T-helper 1 cell (primary cell): ENCODE data around the gene CSTPP1.
"Not testable (repeated sequence)": the region's sequence is repeated elsewhere in the genome, so short reads cannot be mapped to it uniquely, and the experiment has no call there.

Source experiments
- DNase-seq, 5 donors: peaks; one replicate each; pipeline ENCODE4 v3.0.0-alpha.2; 2012 to 2020

CSTPP1 gene

DNA sequence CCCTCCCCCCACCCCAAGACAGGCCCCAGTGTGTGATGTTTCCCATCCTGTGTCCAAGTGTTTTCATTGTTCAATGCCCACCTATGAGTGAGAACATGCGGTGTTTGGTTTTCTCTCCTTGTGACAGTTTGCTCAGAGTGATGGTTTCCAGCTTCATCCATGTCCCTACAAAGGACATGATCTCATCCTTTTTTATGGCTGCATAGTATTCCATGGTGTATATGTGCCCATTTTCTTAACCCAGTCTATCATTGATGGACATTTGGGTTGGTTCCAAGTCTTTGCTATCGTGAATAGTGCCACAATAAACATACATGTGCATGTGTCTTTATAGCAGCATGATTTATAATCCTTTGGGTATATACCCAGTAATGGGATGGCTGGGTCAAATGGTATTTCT lies 55.8 kb downstream of the CSTPP1 start:
- DNase-seq, result not testable (repeated sequence)

DNA sequence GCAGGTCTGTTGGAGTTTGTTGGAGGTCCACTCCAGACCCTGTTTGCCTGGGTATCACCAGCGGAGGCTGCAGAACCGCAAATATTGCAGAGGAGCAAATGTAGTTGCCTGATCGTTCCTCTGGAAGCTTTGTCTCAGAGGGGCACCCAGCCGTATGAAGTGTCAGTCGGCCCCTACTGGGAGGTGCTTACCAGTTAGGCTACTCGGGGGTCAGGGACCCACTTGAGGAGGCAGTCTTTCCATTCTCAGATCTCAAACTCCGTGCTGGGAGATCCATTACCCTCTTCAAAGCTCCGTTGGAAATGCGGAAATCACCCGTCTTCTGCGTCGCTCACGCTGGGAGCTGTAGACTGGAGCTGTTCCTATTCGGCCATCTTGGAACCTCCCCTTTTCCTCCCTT lies 61.2 kb downstream of the CSTPP1 start:
- DNase-seq, result not testable (repeated sequence)

DNA sequence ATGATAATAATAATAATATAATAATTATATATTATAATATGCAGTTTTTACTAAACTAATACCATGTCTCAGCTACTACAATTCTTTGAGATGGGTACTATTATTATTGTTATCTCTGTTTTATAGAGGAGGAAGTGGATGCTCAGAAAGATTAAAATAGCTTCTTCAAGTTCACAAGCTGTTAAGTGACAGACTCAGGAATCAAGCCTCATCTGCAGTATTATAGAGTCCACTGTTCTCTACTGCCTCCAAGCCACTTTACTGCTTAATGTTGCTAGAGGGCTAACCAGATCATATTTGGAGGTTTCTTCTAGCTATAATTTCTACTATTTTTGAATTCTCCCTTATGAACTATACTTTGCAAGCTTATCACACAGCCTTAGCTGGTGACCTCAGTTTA lies 62.7 kb downstream of the CSTPP1 start:
- DNase-seq, result no peak

DNA sequence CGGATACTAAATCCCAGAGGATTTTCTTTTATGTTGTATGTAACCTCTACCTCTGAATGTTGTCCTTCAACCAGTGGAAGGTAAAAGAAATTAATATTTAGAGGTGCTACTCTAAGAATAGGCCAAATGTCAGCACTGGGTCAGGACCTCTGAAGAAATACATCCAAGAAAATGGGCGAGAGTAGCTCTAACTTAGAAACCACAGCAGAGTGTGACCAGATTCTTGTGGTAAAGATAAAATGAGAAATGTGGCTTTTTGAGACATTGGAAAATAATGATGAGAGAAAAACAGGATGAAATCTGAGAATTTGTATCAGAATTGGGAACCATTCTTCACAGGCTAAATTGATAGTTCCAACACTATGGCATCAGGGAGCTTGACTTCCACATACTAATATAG lies 63.5 kb downstream of the CSTPP1 start:
- no peak for DNase-seq

DNA sequence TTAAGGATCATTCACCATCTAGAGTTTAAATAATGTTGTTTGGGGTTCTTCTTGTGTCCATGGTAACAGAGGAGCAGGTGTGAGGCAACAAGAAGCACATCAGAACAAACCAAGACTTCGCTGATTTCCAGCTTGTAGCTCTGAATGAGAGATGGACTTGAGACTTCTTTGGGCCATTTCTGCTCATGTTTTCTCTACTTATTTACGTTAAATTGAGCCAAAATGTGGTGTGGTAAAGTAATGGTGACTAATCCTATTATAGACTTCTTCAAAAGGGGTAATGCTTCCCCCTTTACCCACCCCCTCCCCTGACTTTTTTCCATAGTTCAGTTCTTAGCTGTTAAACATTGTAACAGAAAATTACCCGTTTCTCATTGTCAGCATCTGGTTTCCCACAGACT lies 65.2 kb downstream of the CSTPP1 start:
- no peak for DNase-seq

DNA sequence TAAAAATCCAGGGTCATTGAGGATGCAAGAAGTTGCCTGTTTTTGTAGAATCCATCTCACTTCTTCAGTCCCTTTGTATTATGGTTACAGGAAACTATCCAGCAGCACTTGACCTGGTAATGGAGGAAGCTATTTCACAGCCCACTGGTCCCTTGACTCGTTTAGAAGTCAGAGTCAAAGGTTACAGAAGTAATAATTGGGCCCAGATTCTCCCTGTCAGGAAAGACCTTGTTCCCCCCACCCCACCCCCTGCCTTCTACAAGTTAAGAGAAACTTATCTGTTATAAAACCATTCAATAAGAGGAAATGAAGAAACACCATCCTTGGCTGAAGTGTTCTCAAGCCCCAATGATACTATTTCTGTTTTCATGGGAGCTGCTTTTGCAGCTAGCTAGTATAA lies 65.8 kb downstream of the CSTPP1 start:
- no peak for DNase-seq

DNA sequence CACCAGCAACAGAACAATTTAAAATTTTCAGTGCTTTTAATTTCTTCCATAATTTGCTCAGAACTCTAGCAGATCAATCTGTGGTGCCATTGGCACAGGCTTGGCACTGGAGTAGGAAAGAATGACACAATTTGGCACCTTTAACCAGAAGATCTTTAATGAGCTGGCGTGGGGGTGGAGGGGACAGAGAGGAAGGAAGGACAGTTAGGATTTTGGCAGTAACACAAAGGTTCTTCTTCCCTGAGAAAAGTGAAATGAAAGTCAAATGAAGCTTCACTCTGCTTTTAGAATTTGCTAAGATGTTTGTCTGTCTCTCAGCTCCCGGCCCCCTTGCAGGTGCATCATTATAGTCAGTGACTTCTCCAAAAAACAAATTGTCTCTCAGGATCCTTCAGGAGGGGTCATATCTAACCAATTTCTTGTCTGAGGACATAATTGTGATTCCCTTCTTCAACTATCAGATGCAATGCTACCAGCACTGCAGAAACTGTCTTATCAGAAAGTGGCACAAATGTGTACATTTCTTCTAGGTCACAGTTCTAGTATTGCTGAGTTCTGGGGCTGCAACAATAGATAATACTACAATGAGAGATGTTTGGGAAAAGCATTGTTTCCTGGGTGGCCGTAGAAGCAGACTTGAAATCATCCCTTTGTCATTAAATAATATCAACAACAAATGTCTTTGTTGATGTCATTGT lies 66.8 kb downstream of the CSTPP1 start:
- no peak for DNase-seq

DNA sequence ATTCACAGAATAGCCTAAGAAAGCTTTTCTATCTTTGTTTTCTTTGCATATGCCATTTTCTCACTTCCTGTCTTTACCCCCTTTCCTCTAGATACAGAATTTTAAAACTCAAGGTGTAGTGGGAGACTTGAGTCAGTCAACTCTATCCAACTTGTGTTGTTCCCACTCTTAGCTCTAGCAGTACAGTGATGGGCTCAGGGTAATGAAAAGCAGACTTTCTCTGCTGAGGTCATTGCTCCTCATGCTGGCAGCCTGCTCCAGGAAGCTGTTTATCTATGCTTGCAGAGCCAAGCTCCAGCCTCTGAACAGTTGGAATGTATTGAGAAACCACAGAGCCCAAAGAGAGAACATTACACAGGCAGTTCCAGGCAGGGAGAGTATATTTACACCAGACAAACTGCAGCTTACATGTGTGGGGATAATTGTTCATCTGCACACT lies 68.1 kb downstream of the CSTPP1 start:
- DNase-seq, result no peak

DNA sequence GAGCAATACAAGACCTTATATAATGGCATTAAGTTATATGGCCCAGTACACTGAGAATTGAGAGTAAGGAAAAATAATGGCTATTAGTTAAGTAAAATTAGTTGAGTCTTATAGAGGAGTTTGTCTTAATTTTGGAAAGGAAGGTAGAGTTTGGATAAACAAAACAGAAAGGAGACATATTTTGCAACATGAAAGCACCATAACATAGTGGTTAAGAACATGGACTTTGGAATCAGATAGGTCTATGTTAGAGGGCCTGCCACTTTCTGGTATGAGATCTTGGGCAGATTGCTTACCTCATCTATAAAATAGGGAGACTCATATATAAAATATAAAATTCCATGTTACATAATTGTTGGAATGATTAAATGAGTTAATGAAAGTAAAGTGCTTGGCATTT lies 68.9 kb downstream of the CSTPP1 start:
- no peak for DNase-seq

DNA sequence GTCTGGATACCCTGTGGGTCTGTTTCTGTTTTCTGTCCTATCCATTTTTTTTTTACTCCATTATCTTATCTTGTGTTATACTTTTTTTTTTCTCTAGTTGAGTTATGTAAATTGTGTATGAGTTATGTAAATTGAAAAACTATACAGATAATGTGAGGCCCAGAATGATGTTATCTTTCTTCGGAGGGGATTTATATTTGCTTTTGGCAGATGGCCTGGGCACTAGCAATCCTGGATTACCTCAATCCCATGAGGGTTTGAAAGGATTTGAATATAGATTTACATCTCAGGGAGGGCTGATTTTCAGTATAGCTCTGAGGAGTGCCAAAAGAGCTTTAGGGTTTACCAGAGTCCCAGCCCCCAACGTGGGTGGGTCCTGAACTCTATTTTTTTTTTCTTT lies 71.0 kb downstream of the CSTPP1 start:
- no peak for DNase-seq

DNA sequence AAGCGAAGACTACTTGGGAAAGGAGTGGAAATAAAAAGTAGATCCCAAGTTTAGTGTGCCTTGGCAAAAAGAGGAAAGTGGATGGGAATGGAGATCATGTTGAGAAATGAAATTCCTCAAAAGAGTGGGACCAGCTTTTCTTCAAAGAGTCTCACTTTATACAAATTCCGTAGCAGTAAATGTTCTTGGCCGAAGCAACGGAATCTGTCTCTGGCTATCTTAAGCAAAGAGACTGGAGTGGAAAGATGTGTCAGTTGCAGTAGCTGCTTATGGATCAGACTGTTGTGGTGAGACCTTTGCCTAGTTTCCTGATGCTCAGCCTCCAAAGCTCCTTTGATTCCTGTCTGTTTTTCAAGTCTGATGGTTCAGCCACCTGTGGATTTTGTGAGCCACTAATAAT lies 73.6 kb downstream of the CSTPP1 start:
- no peak for DNase-seq

DNA sequence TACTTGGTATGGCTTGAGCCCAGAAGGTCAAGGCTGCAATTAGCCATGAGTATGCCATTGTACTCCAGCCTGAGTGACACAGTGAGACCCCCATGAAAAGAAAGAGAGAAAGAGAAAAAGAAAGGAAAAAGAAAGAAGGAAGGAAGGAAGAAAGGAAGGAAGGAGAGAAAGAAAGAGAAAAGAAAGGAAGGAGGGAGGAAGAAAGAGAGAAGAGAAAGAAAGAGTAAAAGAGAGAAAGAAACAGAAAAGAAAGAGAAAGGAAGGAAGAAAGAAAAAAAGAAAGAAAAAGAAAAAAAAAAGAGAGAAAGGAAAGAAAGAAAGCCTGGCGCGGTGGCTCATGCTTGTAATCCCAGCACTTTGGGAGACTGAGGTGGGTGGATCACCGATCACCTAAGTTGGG lies 77.5 kb downstream of the CSTPP1 start:
- no peak for DNase-seq

DNA sequence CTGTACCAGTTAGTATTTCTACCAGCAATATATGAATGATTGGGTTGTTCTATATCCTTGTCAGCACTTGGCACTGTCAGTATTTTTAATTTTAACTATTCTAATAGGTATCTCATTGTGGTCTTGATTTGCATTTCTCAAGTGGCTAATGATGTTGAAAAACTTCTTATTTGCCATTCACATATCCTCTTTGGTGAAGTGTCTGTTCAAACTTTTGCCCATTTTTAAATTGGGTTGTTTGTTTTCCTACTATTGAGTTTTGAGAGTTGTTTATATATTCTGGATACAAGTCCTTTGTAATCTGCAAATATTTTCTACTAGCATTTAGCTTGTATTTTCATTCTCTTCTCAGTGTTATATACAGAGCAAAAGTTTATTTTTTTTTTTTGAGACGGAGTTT lies 82.1 kb downstream of the CSTPP1 start:
- no peak for DNase-seq

DNA sequence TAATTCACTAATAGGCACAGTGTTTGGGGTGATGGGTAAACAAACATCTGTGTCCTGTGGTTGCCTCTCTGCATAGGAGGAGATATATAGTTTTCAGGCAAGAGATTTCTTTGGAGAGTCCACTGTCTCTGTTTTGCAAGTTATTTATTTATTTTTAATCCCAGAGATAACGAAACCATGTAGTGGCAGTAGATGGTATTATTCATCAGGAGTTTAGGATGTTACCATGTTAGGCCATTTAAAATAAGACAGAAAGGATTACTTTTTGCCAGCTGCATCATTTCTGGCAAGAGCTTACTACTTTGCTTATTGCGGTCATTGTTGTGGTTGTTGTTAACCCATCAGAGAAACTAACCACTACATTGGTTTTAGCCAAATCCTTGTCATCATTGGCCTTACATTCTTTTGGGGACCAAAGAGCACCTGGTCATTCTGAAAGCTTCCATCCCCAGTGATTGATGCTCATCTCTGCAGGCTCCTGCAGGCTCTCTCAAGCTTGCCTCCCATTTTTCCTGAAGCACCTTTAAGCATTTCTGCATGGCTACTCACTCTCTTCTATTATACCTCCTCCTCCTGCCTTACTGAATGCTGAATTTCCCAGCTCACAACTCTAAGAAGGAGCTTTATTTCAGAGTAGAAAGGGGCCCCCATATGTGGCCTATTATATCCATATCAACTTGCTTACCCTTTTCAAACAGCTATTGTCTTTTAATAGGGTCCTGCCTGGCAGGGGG lies 84.4 kb downstream of the CSTPP1 start:
- DNase-seq, result no peak

DNA sequence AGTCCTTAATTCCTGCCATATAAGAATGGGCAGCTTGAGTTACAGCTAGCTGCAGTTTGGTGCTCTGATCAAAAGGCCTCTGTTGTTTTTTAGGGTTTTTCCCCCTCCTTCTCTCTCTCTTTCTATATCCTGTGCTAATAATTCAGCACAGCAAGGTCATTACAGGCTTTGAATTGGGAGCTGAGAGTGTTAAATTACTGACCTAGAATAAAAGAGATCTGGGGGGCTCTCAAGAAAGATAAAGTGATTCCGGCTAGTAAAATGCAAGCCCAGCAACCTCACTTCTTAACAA lies 84.9 kb downstream of the CSTPP1 start:
- DNase-seq, result no peak

DNA sequence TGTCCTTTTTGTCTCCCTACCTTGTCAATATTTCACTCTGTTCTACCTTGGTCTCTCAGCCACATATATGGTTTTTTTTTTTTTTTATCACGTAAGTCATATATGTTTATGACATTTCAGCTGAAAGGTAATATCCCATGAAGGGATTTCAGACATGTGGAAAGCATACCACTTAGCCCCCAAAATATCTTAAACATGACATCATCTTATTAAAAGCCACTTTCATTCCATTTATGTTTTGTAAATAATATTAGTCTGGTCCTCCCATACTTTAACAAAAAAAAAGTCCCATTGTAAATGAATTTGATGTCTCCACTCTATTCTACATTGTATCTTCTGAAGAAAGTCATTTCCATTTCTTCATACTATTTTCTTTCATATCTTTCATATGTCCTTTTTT lies 85.4 kb downstream of the CSTPP1 start:
- DNase-seq, result no peak

DNA sequence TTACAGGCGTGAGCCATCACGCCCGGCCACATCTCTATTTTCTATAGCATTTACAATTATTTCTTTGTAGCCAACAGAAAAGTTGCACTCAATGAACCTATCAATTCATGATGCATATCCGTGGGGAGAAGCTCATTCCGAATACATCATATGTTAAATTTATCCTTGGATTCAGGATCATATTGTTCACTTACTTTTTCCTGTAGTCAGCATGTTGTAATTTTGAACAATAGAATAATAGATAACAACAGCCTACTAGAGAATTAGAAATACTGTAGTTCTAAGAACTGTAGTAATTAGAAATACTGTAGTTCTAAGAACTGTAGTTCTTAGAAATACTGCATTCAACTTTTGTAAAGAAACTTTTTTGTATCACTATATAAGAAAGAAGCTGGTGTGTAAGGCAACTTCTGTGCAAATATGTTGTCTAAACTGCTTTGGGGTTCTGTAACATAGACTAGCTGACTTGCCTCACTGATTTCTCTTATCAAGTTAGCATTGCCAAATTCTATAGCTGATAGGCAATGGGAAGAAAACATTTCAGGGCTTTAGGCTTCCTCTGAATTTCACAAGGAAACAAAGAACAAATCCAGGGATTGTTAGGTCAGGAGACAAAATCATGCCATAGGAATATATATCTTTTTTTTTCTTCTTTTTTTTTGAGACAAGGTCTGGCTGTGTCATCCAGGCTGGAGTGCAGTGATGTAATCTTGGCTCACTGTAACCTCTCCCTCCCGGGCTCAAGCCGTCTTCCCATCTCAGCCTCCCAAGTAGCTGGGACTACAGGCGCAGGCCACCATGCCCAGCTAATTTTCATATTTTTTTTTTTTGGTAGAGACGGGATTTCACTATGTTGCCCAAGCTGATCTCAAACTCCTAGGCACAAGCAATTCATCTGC lies 91.9 kb downstream of the CSTPP1 start:
- no peak for DNase-seq

DNA sequence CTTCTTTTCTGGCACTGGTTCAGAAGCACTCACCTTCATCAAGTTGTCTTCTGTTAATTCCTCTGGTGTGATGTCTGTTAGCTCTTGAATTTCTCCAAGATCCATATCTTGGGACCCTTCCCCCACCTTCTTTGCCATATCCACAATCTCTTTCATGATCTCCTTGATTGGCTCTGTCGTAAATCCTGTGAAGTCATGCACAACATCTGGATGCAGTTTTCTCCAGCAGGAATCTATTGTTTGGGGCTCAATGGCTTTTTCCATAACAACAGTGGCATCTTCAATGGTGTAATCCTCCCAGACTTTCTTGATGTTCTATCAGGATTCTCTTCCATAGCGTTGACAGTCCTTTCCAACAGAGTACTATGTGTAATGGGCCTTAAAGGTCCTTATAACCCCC lies 96.9 kb downstream of the CSTPP1 start:
- no peak for DNase-seq

DNA sequence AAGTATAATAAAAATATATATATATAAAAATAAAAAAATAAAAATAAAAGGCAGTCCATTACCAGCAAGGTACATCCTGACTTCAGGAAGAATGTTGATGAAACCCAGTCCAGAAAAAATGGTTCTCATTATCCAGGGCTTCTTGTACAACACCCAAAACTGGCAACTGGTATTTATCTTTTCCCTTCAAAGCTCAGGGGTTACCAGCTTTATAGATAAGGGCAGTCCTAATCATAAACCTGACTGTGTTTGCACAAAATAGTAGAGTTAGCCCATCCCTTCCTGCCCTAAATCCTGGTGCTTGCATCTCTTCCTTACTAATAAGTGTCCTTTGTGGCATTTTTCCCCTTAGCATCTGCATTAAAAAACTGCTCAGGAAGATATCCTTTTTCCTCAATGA lies 97.5 kb downstream of the CSTPP1 start:
- DNase-seq, result no peak

DNA sequence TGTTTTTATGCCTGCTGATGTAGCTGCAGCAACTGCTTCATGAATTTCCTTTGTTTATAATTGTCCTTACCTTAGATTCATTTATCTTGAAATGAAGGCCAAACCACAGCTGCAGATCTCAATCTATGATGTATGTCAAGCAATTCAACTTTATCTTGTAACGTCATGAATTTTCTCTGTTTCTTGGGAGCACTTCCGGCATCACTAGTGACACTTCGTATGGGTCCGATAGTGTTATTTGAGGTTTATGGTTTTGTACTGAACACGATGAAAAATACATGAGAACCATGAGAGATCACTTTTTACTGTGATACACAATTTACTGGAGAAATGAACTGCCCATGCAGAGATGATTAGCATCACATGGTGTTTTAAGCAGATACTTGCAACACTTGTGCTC lies 98.5 kb downstream of the CSTPP1 start:
- no peak for DNase-seq

DNA sequence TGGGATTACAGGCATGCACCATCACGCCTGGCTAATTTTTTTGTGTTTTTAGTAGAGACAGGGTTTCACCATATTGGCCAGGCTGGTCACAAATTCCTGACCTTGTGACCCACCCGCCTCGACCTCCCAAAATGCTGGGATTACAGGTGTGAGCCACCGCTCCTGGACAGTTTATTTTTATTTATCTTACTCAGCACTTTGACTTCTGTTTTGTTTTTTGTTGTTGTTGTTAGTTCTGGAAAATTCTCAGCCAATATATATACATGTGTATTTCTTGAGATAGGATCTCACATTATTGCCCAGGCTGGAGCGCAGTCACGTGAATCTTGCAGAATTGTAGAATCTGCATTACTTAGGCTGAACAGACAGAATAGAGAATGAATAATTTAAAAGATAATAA lies 107.6 kb downstream of the CSTPP1 start:
- no peak for DNase-seq

DNA sequence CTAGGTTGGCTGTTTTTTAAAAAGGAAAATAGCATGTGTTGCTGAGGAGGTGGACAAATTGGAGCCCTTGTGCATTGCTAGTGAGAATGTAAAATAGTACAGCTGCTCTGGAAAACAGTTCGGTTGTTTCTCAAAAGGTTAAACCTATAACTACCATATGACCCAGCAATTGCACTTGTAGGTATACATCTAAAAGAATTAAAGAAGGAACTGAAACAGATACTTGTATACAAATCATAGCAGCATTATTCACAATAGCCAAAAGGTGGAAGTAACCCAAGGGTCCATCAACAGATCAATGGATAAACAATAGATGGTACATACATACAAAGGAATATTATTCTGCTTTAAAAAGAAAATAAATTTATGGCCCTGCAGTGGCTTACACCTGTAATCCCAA lies 111.4 kb downstream of the CSTPP1 start:
- no peak for DNase-seq

DNA sequence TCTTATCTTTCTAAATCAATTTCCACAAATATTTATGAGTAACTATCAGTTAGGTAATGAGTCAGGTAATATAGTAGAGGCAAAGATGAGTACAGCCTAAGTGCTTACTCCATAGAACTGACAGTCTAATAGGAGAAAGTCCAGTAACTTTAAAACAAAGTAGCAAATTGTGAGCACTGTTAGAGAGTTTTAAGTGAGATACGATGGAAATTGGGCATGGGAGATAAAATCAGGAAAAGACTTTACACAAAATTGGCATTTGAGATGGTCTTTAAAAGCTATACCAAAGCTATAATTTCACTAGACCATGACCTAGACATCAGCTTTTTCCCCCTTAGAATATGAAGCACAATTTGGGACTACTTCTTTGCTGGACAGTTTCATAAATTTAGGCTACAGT lies 113.7 kb downstream of the CSTPP1 start:
- no peak for DNase-seq

DNA sequence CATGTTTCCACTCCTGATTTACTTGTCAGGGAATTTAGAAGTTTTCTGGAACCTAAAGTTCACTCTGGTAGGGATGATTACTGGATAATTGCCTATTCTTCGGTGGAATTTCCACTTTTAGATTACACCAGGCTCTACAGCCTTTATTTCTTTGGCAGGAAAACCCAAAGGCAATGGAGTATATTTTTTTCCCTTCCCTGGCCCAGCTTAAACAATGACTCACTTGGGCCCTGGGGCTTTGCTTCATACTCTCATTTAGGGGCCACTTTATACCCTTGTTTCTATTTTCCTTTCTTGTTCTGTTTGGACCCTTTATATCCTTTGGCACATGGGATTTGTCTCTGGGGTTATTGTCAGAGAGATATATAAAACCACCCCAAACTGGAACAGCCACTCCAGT lies 114.7 kb downstream of the CSTPP1 start:
- no peak for DNase-seq
